ENCODE data around the gene DIMT1. TPM values are rescaled to one million over a fixed set of nuclear protein-coding genes. Genes with fewer than 3 reads are reported as not detected.

The DIMT1 gene
- total RNA-seq, result 10 to 100 TPM; 28.8 to 29.2 TPM

- no peaks in the 10 kb centered on the region for H3K36me3 ChIP-seq
- no peak for TF ChIP-seq CTCF (IDR thresholded peaks at IDR 0.05)
- H3K4me1 ChIP-seq (ENCODE audit: control insufficient read depth in 1 of 2, low read depth in 2 of 2), result peaks cover 4 to 6% of the 10 kb centered on the region in 2 donors
- H3K9me3 ChIP-seq, result no peaks in the 10 kb centered on the region
- H3K27ac ChIP-seq, result peak within 1 kb of the TSS; percentile 84 to 86
- peak; percentile 93 for DNase-seq (ENCODE audit: low spot score)
- peak; percentile 99 for ATAC-seq (ENCODE audit: insufficient number of reproducible peaks, low FRiP score, low read depth)
- no peaks in the 10 kb centered on the region for H3K27me3 ChIP-seq (replicated peaks; ENCODE audit: insufficient read depth)
- peak within 1 kb of the TSS; percentile 81 for H3K4me3 ChIP-seq
These were observed at the start of gene DIMT1 for GRCh38 chr5:62403411-62404250. Gene DIMT1, minus strand, starts transcription at chr5:62403905. Its CDS starts 133 bp downstream, at chr5:62403772.

DNA sequence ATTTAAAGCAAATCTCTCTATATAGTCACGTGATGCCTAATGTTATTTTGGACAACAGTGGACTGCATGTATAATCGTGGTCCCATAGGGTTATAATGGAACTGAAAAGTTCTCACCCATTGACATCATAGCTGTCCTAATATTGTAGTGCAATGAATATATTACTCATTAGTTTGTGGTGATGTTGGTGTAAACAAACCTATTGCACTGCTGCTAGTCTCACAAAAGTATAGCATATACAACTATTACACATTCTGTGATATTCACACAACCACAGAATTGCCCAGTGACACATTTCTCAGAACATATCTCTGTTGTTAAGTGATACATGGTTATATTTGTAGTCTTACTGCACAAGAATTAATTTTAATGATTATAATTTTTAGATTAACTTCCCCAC is 46.6 kb upstream of the DIMT1 start:
- Histone ChIP-seq H3K27ac (no peak overlapping the region), H3K36me3 (peaks cover 8% of the 10 kb centered on the region), H3K9me3 (no peaks in the 10 kb centered on the region), H3K27me3 (replicated peaks; ENCODE audit: insufficient read depth) (no peaks in the 10 kb centered on the region), H3K4me3 (no peak overlapping the region), H3K4me1 (ENCODE audit: control insufficient read depth in 1 of 2, low read depth in 2 of 2) (no peaks in the 10 kb centered on the region)
- DNase-seq (ENCODE audit: low spot score) (no peak), ATAC-seq (ENCODE audit: insufficient number of reproducible peaks, low FRiP score, low read depth) (no peak)
- TF ChIP-seq CTCF (IDR thresholded peaks at IDR 0.05), result no peak

GRCh38 chr5:62448528-62448927 is 44.8 kb upstream of the DIMT1 start:
- H3K4me3 ChIP-seq, result no peak overlapping the region
- ATAC-seq (ENCODE audit: insufficient number of reproducible peaks, low FRiP score, low read depth) (no peak), DNase-seq (ENCODE audit: low spot score) (no peak)
- TF ChIP-seq CTCF (IDR thresholded peaks at IDR 0.05), result no peak
- no peaks in the 10 kb centered on the region for H3K9me3 ChIP-seq
- H3K27ac ChIP-seq, result no peak overlapping the region
- H3K4me1 ChIP-seq (ENCODE audit: control insufficient read depth in 1 of 2, low read depth in 2 of 2), result no peaks in the 10 kb centered on the region
- H3K27me3 ChIP-seq (replicated peaks; ENCODE audit: insufficient read depth), result no peaks in the 10 kb centered on the region
- peaks cover 8% of the 10 kb centered on the region for H3K36me3 ChIP-seq

DNA sequence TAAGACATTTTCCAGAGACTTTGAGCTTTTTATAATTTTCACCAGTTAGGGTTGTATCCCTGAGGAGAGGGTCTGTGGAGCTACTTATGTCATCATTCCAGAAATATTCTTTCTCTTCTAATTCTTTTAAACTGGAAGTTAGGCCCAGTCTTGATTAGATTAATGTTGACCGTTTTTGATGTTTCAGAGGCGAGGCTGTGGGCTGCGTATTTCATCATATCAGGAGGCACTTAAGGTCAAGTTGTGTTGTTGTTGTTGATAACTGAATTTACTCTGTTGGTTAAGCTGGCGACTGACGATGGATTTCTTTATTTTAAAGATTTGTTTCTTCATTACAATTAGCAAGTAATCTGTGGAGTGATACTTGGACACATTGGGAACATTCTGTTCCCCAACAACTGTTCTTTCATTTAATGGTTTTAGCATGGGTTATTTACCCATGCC is 28.9 kb upstream of the DIMT1 start:
- H3K4me1 ChIP-seq (ENCODE audit: control insufficient read depth in 1 of 2, low read depth in 2 of 2), result peaks cover 0 to 14% of the 10 kb centered on the region in 2 donors
- no peak for ATAC-seq (ENCODE audit: insufficient number of reproducible peaks, low FRiP score, low read depth)

More for the DNA sequence above, 28.9 kb upstream of the DIMT1 start:
- Histone ChIP-seq H3K27me3 (replicated peaks; ENCODE audit: insufficient read depth) (no peaks in the 10 kb centered on the region), H3K4me3 (no peak overlapping the region), H3K9me3 (no peaks in the 10 kb centered on the region), H3K27ac (no peak overlapping the region), H3K36me3 (no peaks in the 10 kb centered on the region)
- no peak for TF ChIP-seq CTCF (IDR thresholded peaks at IDR 0.05)
- no peak for DNase-seq (ENCODE audit: low spot score)
